ENCODE results near the gene RFNG. TPM values are rescaled to one million over a fixed set of nuclear protein-coding genes. Genes with fewer than 3 reads are reported as not detected.

Gene RFNG
- total and polyA plus RNA-seq, 9 donors = 20.9 to 61.3 (median 44.7) TPM

DNA sequence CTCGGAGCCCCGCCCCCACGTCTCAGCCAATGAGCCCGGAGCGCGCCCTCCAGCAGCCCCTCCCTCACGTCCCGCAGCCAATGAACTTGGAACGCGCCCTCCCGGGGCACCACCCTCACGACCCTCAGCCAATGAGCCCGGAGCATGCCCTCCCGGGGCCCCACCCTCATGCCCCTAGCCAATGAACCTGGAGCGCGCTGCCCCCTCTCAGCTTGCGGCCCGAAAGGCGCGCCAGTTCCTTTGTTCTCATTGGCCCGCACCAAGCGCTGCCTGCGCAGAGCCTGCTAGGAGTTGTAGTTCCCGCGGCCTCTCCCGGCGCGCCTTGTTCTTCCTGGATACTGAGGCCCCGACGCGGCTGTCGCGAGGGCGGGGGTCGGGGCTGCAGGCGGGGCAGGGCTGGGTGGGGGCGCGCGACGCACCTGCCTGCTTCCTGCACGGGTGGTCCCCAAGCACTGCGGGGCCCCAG lies 28.6 kb downstream of the RFNG start, which contains the start of gene LRRC45:
TSS of gene LRRC45 (plus strand) at position 325 of the 466 bp plus-strand sequence. CDS start 339 bp downstream, outside the sequence.
- H3K9me3 ChIP-seq = no peaks in the 10 kb centered on the region
- peaks cover 8% of the 10 kb centered on the region for H3K4me1 ChIP-seq (ENCODE audit: insufficient read depth)
- H3K36me3 ChIP-seq = no peaks in the 10 kb centered on the region
- intact Hi-C loops (cut with DNase I) = loop anchor here in 1 of 4 donors (10.0 kb wide), 1 partner anchor 302 kb away; no protein-coding TSS in a partner anchor
- H3K27ac ChIP-seq = peak within 1 kb of the TSS; percentile 20 to 44
- WGBS, 3 donors = 0 to 1% (median 1%) methylated on average over 24 to 42 of the region's 42 CpGs
- peak within 1 kb of the TSS; percentile 95 for H3K4me3 ChIP-seq
- peak; percentile 99 to 100 (median 100) for DNase-seq
- no peak for TF ChIP-seq POLR2A (IDR thresholded peaks at IDR 0.05)
- no peak for TF ChIP-seq EP300 (IDR thresholded peaks at IDR 0.05)
- TF ChIP-seq, protein P1, sequence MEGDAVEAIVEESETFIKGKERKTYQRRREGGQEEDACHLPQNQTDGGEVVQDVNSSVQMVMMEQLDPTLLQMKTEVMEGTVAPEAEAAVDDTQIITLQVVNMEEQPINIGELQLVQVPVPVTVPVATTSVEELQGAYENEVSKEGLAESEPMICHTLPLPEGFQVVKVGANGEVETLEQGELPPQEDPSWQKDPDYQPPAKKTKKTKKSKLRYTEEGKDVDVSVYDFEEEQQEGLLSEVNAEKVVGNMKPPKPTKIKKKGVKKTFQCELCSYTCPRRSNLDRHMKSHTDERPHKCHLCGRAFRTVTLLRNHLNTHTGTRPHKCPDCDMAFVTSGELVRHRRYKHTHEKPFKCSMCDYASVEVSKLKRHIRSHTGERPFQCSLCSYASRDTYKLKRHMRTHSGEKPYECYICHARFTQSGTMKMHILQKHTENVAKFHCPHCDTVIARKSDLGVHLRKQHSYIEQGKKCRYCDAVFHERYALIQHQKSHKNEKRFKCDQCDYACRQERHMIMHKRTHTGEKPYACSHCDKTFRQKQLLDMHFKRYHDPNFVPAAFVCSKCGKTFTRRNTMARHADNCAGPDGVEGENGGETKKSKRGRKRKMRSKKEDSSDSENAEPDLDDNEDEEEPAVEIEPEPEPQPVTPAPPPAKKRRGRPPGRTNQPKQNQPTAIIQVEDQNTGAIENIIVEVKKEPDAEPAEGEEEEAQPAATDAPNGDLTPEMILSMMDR (IDR thresholded peaks at IDR 0.05) = no peak
- H3K27me3 ChIP-seq = no peaks in the 10 kb centered on the region

DNA sequence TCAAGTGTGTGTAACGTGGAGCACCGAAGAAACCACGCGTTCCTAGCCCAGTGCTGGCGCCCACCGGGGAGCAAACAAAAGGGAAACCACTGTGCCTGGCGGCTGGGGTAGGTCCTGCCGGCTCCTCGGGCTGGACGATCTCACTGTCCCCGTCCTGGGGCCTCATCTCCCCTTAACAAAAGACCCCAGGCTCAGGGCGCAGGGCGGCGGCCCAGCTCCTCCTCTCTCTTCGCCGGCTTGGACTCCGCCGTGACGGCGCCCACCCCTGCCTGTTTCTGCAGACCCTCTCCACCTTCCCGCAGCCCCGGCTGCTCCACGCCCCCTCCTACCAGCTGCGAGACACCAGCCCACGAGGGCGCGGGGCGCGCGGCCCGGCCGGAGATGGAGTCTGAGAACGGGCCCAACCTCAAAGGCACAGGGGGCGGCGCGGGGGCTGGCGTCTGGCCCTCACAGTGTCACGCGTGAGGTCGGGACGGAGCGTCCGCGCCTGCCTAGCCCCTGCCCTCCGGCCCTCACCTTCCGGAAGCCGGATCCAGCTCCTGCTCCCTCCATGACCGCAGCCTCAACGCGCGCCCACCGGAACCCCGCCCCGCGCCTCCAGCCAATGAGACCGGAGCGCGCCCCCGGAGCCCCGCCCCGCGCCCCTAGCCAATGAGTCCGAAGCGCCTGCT lies 29.2 kb downstream of the RFNG start, which contains the start of gene CENPX:
TSS of gene CENPX (minus strand) at position 569 of the 671 bp plus-strand sequence. CDS start at position 552, 17 bp downstream.
- no peaks in the 10 kb centered on the region for H3K9me3 ChIP-seq
- no peak for DNase-seq
- peak within 1 kb of the TSS; percentile 95 for H3K4me3 ChIP-seq
- TF ChIP-seq POLR2A (IDR thresholded peaks at IDR 0.05) = peak; percentile 44
- TF ChIP-seq, protein P1 (IDR thresholded peaks at IDR 0.05) = no peak
- H3K27me3 ChIP-seq = no peaks in the 10 kb centered on the region
- H3K36me3 ChIP-seq = no peaks in the 10 kb centered on the region
- 0% methylated on average over 41 to 64 of the region's 64 CpGs for WGBS, 3 donors
- H3K4me1 ChIP-seq (ENCODE audit: insufficient read depth) = peaks cover 8% of the 10 kb centered on the region
- intact Hi-C loops (cut with DNase I) = loop anchor here in 1 of 4 donors (10.0 kb wide), 1 partner anchor 302 kb away; no protein-coding TSS in a partner anchor
- H3K27ac ChIP-seq = peak within 1 kb of the TSS; percentile 20 to 44

DNA sequence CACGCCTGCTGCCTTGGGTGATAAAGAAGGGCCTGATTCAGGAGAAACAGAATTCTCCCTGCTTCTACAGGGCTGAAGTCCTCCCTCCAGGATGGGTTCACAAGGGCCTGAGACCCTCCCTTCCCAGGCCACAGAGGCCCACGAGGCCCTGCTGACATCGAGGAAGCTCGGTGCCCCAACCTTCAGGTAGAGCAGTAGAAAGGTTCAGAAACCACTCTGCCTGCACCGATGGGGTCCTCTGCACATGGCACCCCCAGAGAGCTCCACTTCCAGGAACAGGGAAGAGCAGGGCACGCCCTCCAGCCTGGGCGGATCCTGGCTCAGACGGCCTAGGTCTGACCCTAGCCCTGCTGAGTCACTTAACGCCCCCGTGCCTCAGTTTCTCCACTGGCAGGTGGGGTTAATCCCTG lies 29.7 kb downstream of the RFNG start:
- Histone ChIP-seq H3K4me1 (ENCODE audit: insufficient read depth) (peaks cover 8% of the 10 kb centered on the region), H3K4me3 (peak overlapping the region; percentile 95), H3K27ac (peak overlapping the region in 1 of 2 donors; percentile 20), H3K27me3 (no peaks in the 10 kb centered on the region), H3K9me3 (no peaks in the 10 kb centered on the region), H3K36me3 (no peaks in the 10 kb centered on the region)
- WGBS, 3 donors = 3 to 9% (median 6%) methylated on average over 9 to 10 of the region's 10 CpGs
- intact Hi-C loops (cut with DNase I) = loop anchor here in 2 of 4 donors (2.0 to 10.0 kb wide), 2 partner anchors 63 to 303 kb away; no protein-coding TSS in a partner anchor
- no peak for TF ChIP-seq EP300 (IDR thresholded peaks at IDR 0.05)
- TF ChIP-seq POLR2A (IDR thresholded peaks at IDR 0.05) = no peak
- TF ChIP-seq, protein P1 (IDR thresholded peaks at IDR 0.05) = no peak
- no peak for DNase-seq

DNA sequence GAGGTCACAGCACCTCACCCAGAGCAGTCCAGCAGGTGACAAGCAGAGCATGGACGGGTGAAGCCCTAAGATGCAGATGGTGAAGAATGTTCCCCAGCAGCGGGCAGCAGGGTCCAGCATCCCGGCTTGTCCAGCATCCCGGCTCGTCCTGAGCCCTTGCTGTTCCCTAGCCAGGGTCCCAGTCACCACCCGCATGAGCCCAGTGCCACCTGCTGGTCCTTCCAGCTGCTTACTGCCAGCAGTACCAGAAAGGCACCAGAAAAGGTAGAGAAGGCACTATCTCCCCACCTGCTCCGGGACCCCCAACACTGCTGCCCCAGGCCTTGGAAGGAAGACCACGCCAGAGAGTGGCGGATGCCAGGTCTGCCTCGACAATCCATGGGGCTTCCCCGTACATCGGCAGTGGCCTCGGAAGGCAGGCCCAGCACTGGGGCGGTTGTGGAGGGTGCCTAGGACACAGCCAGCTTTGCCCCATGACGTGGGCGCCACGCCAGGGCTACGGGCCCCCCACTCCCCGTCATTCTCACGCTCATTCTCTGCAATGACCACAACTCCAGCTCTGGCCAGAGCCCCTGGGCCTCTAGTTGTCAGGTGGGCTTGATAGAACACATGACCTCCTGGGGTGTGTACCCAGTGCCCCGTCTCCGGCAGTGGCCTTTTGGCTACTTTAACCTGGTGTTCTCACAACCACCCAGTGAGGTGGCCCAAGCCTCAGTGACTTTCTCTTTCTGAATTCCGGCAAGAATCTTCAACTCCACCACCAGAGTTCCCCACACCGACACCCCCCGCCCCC lies 30.3 kb downstream of the RFNG start:
- no peaks in the 10 kb centered on the region for H3K27me3 ChIP-seq
- no peaks in the 10 kb centered on the region for H3K36me3 ChIP-seq
- no peak overlapping the region for H3K27ac ChIP-seq
- intact Hi-C loops (cut with DNase I) = loop anchor here in 2 of 4 donors (2.0 to 10.0 kb wide), 2 partner anchors 63 to 303 kb away; no protein-coding TSS in a partner anchor
- peak overlapping the region; percentile 95 for H3K4me3 ChIP-seq
- WGBS, 3 donors = 31 to 39% (median 33%) methylated on average over 25 of the region's 25 CpGs
- H3K9me3 ChIP-seq = no peaks in the 10 kb centered on the region
- peak in 4 of 5 donors; percentile 58 to 73 (median 64) for DNase-seq
- H3K4me1 ChIP-seq (ENCODE audit: insufficient read depth) = peaks cover 8% of the 10 kb centered on the region
- no peak for TF ChIP-seq EP300 (IDR thresholded peaks at IDR 0.05)
- TF ChIP-seq, protein P1 (IDR thresholded peaks at IDR 0.05) = peak; percentile 13 to 70 (median 38)
